Activated T-cell treated with anti-CD3 and anti-CD28 coated beads for 24 hours (primary cell): ENCODE results near the gene SYT2.

ENCODE experiments used
- DNase-seq: peaks from one replicate; pipeline ENCODE4 v3.0.0-alpha.2; 2020; ENCODE audit warnings: low read depth

The SYT2 gene

DNA sequence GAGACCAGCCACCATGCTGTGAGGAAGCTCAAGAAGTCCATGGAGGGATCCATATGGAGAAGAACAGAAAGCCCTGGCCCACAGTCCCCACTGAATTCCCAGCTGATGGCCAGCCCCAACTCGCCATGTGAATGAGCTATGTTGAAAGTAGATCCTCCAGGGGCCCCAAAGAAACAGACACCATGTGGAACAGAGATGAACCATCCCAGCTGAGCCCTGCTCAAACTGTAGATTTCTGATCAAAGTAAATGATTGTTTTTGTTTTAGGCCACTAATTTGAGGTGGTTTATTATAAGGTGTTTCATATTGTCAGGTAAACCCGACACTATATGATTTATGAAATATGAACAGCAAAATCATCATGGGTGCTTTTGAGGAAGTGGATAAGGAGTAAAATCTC lies 32.8 kb downstream of the SYT2 start:
- DNase-seq: no peak

DNA sequence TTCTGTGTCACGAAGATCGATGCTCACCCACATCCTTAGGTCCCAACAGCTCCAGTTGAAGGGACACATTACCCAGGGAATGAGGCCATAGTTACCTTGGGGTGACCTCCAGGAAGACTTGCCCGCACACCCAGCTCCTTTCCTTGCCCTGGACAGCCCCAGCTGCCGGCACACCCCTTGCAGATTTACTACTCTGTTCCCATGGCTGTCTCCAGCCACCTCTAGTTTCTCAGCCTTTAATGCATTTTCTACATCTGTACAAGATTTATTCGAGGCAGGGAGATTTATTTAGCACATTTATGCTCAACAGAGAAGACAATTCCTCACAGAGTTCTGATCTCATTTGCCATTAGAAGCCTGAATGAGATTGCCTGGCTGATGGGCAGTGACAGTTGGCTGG lies 36.7 kb downstream of the SYT2 start:
- DNase-seq: no peak

DNA sequence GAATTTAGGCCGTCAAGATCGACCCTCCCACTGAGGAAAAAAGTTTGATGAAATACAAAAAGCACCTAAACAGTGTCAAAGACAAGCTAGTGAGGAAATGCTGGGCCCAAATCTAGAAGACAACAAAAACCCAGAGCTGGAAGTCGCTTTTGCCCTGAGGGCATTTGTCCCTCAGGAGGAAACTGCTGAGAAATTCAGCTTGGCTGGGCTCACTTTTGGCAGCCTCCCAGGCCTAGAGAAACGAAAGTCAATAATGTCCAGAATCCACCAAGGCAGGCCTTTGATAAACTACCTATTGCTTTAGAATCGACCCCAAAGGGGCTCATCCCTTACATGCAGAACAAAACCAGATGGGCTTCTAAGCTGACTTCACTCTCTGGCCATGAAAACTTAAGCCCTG lies 38.9 kb downstream of the SYT2 start:
- DNase-seq: no peak

DNA sequence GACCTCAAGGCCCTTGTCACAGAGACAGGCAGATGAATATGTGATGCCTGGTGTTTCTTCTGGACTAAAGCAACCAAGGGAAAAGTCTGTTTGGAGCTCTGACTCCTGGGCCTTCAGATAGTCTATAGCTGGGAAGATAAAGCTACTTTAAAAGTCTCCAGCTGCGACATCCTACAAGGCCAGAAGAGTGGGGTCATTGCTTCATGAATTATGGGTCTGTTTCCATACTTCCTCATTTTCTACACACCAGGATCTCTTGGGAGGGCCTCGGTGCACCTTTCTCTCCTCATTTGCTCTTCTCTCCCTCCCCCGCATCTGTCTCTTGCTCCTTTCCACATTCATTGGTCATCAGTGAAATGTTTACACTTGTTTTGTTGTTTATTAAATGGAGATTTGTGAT lies 44.8 kb downstream of the SYT2 start:
- no peak for DNase-seq

DNA sequence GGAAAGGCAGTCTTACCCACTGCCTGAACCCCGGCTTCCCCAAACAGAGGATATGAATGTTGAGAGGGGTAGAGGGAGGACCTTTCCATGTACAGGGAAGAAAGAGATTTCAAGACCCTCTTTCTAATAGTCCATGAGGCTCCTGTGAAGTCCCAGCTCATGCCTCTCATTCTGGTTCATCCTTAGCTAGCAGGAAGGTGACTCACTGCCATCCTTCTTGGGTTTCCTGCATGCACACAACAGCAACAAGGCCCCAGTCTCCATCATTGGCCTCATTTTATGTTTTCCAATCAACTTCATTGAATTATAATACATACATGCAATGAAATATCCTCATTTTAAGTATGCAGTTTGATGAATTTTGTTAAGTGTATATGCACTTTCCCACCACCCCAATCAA lies 46.2 kb downstream of the SYT2 start:
- DNase-seq: no peak

DNA sequence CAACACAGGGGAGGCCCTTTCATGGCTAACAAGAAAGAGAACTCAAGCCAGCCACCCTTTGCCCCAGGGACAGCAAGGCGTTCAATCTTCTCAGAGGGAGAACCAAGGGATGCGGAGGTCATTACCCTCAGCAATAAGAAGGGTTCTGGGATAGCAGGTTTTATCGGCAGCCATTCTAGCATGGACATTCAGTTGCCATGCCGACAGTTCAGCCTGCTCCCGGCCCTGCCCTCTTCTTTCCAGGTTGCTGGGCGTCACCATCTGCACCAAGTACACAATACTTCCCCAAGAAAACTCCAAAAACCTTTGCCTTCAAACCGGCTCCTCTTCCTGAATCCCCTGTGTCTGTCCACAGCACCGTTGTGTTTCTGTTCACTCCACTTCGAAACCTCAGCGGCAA lies 47.1 kb downstream of the SYT2 start:
- DNase-seq: no peak

DNA sequence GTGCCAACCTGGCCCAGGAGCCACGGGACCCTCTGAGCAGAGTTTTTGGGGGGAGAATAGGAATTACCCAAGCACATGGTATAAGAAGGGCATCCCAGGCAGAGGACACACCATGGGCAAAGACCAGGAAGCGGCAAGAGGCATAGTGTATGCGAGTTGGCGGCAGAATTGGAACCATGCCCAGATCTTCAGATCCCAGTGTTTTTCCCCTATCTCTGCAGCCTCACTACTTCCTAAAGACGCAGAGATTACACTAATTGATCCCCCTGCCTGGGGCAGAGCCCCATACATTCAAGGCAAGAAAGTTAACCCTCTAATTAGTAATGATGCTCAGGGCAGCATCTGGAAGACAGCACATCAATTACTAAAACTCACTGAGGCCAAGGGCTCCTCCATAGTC lies 48.2 kb downstream of the SYT2 start:
- DNase-seq: no peak

DNA sequence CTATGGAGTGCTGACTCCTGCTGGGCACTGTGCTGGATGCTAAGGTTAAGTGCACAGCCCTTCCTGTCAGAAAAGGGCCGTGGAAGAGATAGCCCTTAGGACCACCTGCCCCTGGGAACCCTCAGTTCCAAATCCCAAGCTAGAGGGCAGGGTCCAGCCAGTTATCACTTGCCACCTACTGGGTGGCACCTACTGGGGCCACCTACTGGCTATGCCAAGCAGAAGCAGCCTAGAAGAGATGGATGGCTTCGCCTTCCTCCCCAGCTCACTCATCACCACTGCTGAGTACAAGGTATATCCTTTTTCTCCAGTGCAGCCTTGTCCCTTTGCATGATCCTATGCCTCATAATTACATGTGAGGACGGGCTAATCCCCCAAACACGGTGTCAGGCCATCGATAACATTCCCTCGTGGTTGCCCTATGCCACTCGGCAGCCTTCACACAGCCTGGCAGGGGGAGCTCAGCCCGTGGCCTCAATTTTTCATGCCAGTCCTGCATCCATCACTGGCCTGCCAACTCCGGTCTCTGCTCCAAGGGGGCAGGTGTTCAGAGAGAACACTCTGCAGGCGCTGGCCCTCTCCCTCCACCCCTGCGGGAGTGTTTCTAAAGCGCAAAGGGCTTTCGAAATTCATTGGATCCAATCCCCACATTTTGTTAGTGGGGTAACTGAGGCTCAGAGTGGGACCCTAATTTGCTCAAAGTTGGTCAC lies 49.0 kb downstream of the SYT2 start:
- no peak for DNase-seq

DNA sequence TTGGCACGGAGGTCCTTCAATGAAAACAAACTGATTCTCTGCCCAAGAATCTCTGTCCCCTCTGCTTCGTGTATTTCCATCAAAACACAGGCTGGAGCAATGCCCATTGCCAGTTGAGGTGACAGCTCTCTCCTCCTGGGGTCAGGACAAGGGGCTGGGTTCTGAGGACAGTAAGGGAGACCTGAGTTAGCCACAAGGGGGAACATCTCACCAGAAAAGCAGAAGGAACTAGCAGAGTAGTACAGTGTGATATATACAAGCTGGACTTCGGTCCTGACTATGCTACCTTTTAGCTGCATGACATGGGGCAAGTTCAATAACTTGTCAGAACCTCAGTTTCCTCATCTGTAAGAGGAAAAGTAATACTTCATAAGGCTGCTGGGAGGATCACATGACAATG lies 50.3 kb downstream of the SYT2 start:
- DNase-seq: no peak

DNA sequence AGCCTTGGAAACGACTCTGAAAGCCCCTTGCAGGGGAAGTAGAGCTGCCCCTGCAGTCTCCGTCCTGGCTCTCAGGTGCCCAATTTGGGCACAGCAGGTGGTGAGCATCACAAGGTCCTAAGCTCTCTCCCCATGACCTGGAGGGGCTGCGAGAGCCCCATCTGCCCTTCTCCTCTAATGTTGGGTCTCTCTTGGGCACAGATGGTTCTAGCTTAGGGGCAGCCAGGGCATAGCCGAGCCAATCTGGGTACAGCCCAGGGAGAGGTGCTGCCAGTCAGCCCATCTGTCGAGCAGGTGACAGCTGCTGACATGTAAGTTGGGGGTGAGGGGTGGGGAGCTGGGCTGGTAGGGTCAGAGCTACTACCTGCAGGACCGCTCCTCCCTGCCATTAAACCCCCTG lies 50.7 kb downstream of the SYT2 start:
- no peak for DNase-seq

DNA sequence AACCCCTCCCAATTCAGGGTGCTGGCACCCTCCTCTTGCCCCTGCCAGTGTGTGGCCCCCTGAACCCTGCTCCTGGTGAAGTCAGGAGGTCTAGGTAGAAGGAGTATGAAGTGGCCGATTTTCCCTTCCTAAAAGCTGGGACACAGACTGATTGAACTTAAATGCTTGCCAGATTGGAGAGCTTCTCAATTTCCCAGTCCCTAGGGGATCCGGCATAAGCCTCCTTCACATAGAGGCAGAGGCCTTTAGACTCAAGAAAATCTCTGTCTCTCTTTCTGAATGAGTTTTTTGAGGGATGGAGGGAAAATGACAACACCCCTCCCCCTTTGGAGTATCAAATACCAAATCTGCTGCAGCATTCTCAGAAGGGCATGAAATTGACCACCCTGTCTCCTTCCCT lies 51.5 kb downstream of the SYT2 start:
- no peak for DNase-seq

DNA sequence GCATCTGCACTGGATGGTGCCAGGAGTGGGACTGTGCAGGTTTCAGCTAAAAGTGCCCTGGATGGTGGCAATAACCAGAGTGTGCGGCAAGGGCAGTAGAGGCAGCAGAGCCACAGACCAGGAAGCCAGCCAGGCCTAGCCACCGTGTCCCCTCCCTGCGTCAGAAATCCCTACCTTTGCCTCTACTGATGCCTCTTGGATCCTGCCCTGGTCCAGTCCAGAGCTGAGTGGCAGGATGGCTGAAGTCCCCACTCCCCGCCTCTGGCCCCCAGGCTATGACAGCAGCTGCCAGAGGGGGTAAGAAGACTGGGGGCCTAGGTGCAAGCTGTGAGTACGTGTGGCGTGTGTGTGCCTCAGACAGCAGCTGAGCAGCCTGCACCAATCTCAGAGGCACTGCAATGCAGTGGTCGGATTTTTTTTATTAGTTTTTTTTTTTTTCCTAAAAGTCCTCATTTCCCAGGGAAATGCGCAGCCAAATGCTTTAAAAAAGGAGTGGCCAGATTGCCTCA lies 51.9 kb downstream of the SYT2 start:
- no peak for DNase-seq

DNA sequence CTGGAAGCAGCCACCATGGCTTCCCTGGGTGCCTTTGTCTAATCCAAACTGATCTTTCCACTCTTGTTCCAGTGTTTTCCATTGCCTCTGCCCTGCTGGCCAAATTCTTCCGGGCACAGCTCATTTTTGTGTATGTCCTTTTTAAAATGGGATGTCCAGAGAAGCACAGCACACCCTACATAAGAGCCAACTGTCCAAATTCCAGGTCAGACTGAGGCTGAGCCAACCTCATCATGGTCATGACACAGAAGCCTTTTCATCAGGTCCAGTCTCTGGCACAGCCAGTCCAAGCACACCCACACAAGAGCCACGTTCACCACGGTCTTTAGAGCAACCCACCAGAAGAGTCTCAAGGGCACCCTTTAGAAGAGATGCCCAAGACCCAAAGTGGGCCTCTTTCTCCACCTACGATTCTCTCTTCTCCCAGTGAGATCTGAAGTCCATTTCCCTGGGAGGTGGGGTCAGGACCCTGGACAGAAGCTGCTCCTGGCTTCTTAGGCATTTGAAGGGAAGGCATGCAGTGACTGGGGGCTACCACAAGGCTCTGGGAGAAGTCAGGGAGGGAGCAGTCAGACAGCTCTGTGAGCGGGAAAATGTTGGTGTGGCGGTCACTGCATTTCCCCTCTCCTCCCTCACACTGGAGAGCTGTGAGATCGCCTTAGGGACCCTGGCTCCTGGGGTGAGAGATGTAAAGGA lies 53.2 kb downstream of the SYT2 start:
- no peak for DNase-seq

DNA sequence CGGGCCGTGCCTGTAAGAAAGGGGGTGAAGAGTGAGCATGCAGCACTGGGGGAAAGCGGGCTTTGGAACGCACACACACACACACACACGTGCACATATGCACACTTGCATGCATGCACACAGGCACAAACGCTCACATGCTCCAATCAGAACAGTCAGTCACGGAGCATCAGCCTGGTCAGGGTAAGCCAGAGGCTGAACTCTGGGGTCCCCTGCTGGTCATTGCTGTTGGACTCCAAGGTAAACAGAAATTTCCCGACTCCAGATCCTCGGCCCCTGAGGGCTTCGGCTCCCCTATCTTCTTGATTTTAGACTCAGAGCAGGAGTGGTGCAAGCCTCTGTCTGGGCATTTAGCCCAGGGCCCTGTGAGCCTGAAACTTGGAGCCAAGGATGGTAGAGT lies 54.2 kb downstream of the SYT2 start:
- DNase-seq: no peak

DNA sequence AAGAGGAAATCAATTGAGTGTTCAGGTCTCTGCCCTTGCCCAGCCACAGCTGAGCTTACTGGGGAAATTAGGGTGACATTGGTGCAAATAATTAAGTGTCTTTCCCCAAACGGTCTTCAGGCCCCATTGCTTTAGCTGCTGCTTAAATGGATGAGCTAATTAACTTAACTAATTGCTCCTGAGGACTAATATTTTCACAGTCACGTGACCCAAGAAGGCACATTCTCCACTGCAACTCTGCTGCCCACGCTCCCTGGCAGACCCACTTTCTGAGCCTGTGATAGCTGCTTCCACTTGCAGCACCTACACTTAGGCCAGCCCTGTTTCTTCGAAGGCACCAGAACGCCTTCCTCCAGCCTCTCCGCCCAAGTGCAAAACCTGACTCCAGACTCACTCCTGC lies 56.2 kb downstream of the SYT2 start:
- DNase-seq: no peak

DNA sequence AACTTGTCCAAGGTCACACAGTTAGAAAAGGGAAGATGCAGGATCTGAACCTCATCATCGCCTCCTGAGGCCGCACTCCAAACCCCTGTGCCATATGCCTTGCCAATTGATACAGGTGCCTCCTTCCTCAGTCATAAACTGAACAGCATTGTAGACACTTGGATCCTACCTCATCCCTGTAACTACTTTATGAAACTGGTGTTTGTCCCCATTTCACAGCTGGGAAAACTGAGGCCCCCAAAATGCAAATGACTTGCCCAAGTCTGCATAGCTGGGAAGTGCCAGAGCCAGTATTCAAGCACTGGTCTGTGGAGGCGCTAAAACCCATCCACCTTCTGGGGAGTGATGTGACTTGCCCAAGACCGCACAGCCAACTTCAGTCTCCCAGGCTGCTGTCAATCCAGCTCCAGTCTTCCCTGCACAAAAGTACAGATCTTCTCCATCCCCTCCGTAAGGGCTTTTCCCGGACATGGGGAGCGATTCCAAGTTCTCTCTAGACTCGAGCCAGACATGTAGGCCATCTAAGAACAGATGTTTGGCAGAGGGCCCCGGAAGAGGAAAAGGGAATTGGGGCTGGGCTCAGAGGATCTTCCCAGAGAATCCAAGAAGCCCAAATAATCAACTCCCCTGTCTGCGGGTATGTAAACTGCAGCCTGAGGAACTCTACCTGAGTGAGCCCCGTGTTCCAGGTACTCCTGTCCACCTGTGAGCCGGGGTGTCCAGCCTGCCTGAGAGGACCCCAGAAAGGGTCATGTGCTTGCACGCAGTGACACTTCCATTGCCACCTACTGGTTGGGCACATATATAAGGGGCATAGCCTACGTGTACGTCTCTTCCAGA lies 60.5 kb downstream of the SYT2 start:
- no peak for DNase-seq

DNA sequence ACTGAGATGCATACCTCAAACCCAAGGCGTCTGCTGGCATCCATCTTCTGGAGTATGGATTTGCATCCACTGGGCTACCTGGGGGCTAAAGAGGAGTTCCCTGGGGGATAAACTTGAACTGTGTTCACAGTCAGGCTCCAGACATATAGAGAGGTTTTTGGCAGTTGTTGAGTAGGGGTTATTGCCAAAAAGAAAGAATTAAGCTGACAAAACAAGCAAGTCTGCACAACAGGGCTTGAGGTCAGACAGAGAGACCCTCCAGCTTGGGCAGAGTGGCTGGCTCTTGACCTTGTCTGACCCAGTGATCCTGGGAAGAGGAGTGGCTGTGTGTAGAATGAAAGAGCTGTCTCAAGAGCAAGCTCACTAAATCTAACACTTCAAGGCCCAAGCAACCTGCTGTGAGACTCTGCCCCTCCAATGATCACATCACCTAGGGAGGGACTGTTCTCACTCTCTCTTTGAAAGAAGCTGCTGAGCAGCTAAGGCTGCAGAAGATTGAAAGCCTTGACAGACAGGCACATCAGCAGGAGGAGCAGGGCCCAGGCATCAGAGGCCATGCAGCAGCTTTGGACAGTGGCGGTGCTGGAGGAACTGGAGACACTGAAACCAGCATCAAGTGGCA lies 61.5 kb downstream of the SYT2 start:
- no peak for DNase-seq

DNA sequence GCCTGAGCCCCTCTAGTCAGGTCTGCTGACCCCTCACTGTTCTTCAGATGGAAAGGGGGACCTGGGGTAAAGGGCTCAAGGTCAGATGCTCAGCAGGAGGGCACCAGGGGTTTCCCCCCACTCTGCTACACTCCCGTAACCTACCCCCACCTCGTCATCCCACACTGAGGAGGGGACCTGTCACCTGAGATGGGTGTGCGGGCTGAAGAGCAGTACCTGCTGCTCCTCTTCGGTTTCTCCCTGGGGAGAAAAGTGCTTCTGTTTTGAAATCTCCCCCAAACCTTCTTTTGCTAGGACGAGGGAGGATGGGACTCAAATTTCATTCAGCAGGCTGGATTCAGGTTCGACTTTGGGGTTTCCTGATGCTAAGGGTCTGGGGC lies 65.2 kb downstream of the SYT2 start:
- DNase-seq: no peak

DNA sequence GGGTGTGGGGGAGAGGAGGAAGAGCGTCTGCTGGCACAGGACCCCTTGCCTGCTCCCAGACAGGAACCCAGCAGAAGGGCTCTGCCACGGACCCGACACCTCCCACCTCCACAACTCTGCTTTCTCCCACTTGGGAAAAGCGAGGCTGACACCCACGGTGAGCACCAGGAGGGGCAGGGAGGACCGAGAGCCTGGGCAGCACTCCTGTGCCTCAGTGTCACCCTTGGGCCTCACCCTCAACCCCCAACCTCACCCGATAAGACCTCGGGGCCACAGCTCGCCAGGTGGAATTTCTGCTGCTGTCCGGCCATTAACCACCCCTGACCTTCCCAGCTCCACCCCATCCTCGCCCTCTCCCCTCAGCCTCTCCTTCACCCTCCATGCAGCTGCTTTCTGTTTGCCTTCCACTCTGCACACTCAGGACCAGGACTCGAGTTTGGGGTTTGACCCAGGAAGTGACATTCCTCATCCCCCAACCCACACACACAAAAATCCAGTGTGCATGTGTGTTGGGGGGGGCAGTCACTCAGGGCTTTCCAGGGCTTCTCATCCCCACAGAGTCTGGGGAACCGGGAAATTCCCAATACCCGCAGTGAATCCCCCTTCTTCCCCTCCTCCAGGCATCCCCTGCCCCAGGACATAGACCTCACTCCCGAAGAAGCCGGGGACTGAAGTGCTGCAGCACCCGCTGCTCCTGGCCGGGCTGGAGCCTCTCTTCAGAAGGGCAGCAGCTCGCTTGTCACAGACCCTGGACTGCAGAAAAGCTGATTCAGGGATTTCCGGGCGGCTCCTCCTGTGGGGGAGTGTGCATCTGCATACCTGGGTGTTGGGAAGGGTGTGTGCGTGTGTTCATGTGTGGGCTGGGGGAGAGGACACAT lies 65.8 kb downstream of the SYT2 start:
- no peak for DNase-seq

DNA sequence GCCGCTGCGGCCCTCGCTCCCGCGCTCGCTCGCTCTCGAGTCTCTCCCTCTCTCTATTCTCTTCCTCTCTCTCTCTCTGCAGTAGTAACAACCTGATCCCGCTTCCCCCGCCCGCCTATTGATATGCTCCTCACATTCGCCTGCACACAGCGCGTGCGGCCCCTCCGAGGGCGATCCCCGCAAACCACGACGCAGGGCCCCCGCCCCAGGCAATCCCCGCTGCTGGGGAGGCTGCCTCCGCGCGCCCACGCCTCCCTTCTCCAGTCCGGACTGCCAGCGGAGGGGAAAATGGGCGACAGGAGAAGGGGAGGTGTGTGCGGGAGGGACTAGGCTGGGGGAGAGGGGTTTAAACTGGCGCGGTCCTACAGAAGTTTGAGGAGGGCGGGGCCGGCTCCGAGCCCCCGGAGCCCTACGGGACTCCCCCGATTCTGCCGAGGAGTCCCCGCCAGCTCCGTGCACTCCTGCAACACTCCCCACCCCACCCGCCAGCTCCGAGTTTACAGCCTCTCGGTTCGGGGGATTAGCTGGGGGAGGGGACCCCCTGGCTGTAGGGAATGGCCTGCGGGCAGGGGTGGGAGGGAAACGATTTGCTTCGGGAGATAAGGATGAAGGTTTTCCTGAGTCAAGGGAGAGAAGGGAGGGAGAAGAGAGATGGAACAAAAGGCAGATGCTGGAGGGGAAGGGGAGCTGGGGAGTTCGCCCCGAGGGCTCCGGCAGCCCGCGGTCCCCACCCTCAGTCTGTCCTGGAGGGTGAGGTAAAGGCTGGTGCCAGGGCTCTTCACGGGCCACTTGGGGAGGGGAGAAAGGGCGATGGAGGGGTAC lies 66.6 kb downstream of the SYT2 start:
- no peak for DNase-seq
